Measurements from ENCODE around the gene MIAT.

The MIAT gene

GRCh38 chr22:26673486-26673885, 16.1 kb downstream of the MIAT start (continued):
- TF ChIP-seq PRDM4 (tag by site-specific recombination; IDR thresholded peaks at IDR 0.05) (no peak), ZNF341 (tag by site-specific recombination; IDR thresholded peaks at IDR 0.05; ENCODE audit: low read depth) (no peak), HOXD13 (CRISPR knock-in tag; IDR thresholded peaks at IDR 0.05; ENCODE audit: borderline replicate concordance) (no peak)
- TF ChIP-seq, protein P1, sequence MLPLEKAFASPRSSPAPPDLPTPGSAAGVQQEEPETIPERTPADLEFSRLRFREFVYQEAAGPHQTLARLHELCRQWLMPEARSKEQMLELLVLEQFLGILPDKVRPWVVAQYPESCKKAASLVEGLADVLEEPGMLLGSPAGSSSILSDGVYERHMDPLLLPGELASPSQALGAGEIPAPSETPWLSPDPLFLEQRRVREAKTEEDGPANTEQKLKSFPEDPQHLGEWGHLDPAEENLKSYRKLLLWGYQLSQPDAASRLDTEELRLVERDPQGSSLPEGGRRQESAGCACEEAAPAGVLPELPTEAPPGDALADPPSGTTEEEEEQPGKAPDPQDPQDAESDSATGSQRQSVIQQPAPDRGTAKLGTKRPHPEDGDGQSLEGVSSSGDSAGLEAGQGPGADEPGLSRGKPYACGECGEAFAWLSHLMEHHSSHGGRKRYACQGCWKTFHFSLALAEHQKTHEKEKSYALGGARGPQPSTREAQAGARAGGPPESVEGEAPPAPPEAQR (tag by site-specific recombination; IDR thresholded peaks at IDR 0.05), result no peak

GRCh38 chr22:26674211-26675190, 17.1 kb downstream of the MIAT start:
- no peaks in the 10 kb centered on the region for H3K9me3 ChIP-seq (ENCODE audit: control insufficient read depth, insufficient read depth, low read depth, low read length)
- no peaks in the 10 kb centered on the region for H3K36me3 ChIP-seq (ENCODE audit: control insufficient read depth in 2 of 2, insufficient read depth in 1 of 2, low read length in 2 of 2)
- H3K4me3 ChIP-seq (ENCODE audit: low read depth, low read length), result no peak overlapping the region
- H3K27ac ChIP-seq (ENCODE audit: extremely low read depth, low read depth, low read length), result no peak overlapping the region
- ChIA-PET POLR2A (no interaction called here), CTCF (interaction anchor here (0.5 to 4.8 kb wide), 18 partner anchors 9 to 939 kb away, joined by 3 to 30 read pairs (median 4); no protein-coding TSS in a partner anchor)
- peaks cover 4% of the 10 kb centered on the region; the same call in 1 of the 2 replicates for H3K4me1 ChIP-seq (ENCODE audit: control insufficient read depth, insufficient read depth, low read length)
- no peak for TF ChIP-seq ATF2 (tag by site-specific recombination; IDR thresholded peaks at IDR 0.05; ENCODE audit: low read depth)
- TF ChIP-seq ZNF48 (tag by site-specific recombination; IDR thresholded peaks at IDR 0.05), result no peak
- TF ChIP-seq, protein P2, sequence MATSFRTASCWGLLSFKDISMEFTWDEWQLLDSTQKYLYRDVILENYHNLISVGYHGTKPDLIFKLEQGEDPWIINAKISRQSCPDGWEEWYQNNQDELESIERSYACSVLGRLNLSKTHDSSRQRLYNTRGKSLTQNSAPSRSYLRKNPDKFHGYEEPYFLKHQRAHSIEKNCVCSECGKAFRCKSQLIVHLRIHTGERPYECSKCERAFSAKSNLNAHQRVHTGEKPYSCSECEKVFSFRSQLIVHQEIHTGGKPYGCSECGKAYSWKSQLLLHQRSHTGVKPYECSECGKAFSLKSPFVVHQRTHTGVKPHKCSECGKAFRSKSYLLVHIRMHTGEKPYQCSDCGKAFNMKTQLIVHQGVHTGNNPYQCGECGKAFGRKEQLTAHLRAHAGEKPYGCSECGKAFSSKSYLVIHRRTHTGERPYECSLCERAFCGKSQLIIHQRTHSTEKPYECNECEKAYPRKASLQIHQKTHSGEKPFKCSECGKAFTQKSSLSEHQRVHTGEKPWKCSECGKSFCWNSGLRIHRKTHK (tag by site-specific recombination; IDR thresholded peaks at IDR 0.05), result no peak
- TF ChIP-seq, protein P3, sequence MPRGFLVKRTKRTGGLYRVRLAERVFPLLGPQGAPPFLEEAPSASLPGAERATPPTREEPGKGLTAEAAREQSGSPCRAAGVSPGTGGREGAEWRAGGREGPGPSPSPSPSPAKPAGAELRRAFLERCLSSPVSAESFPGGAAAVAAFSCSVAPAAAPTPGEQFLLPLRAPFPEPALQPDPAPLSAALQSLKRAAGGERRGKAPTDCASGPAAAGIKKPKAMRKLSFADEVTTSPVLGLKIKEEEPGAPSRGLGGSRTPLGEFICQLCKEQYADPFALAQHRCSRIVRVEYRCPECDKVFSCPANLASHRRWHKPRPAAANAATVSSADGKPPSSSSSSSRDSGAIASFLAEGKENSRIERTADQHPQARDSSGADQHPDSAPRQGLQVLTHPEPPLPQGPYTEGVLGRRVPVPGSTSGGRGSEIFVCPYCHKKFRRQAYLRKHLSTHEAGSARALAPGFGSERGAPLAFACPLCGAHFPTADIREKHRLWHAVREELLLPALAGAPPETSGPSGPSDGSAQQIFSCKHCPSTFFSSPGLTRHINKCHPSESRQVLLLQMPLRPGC (tag by site-specific recombination; IDR thresholded peaks at IDR 0.05), result no peak
- TF ChIP-seq ZEB2 (tag by site-specific recombination; IDR thresholded peaks at IDR 0.05), result no peak
- TF ChIP-seq ZNF585B (tag by site-specific recombination; IDR thresholded peaks at IDR 0.05), result no peak
- TF ChIP-seq ZNF426 (tag by site-specific recombination; IDR thresholded peaks at IDR 0.05), result no peak
- no peak for TF ChIP-seq ZBTB21 (tag by site-specific recombination; IDR thresholded peaks at IDR 0.05)
- no peak for TF ChIP-seq ZNF623 (tag by site-specific recombination; IDR thresholded peaks at IDR 0.05)
- TF ChIP-seq IKZF3 (tag by site-specific recombination; IDR thresholded peaks at IDR 0.05), result no peak
- TF ChIP-seq HOXA7 (CRISPR knock-in tag; IDR thresholded peaks at IDR 0.05; ENCODE audit: borderline replicate concordance), result no peak
- TF ChIP-seq ZNF221 (tag by site-specific recombination; IDR thresholded peaks at IDR 0.05; ENCODE audit: borderline replicate concordance), result no peak
- no peak for TF ChIP-seq ZNF214 (tag by site-specific recombination; IDR thresholded peaks at IDR 0.05; ENCODE audit: borderline replicate concordance)
- TF ChIP-seq EGR2 (tag by site-specific recombination; IDR thresholded peaks at IDR 0.05; ENCODE audit: low read depth), result no peak
- TF ChIP-seq, protein P4, sequence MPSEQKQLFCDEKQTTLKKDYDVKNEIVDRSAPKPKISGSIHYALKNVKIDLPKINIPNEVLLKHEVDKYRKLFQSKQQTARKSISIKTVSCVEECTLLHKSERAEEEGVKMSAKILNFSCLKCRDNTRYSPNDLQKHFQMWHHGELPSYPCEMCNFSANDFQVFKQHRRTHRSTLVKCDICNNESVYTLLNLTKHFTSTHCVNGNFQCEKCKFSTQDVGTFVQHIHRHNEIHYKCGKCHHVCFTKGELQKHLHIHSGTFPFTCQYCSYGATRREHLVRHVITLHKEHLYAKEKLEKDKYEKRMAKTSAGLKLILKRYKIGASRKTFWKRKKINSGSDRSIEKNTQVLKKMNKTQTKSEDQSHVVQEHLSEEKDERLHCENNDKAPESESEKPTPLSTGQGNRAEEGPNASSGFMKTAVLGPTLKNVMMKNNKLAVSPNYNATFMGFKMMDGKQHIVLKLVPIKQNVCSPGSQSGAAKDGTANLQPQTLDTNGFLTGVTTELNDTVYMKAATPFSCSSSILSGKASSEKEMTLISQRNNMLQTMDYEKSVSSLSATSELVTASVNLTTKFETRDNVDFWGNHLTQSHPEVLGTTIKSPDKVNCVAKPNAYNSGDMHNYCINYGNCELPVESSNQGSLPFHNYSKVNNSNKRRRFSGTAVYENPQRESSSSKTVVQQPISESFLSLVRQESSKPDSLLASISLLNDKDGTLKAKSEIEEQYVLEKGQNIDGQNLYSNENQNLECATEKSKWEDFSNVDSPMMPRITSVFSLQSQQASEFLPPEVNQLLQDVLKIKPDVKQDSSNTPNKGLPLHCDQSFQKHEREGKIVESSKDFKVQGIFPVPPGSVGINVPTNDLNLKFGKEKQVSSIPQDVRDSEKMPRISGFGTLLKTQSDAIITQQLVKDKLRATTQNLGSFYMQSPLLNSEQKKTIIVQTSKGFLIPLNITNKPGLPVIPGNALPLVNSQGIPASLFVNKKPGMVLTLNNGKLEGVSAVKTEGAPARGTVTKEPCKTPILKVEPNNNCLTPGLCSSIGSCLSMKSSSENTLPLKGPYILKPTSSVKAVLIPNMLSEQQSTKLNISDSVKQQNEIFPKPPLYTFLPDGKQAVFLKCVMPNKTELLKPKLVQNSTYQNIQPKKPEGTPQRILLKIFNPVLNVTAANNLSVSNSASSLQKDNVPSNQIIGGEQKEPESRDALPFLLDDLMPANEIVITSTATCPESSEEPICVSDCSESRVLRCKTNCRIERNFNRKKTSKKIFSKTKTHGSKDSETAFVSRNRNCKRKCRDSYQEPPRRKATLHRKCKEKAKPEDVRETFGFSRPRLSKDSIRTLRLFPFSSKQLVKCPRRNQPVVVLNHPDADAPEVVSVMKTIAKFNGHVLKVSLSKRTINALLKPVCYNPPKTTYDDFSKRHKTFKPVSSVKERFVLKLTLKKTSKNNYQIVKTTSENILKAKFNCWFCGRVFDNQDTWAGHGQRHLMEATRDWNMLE (tag by site-specific recombination; conservative IDR thresholded peaks at IDR 0.05; ENCODE audit: low read depth), result no peak
- TF ChIP-seq TCF7L2 (IDR thresholded peaks at IDR 0.05; ENCODE audit: borderline replicate concordance, low read depth, low read length), result no peak
- TF ChIP-seq ZNF292 (tag by site-specific recombination; IDR thresholded peaks at IDR 0.05; ENCODE audit: borderline replicate concordance, low read depth), result no peak

Data from HEK293 (cell line).